K562 (cell line): Measurements from ENCODE around the gene FYTTD1. TPM values are rescaled to one million over a fixed set of nuclear protein-coding genes. Genes with fewer than 3 reads are reported as not detected.

Experiments used
- CAMTA2 ChIP-seq: fragments of 250-450 bp; sonication (Bioruptor Pico); conservative IDR thresholded peaks from 2 replicates; pipeline ENCODE4 v1.5.1; 2022
- CBFB ChIP-seq: sonication (generic); formaldehyde crosslinking; IDR thresholded peaks from 2 replicates; pipeline ENCODE4 v1.4.0; 2020; ENCODE audit warnings: mild to moderate bottlenecking, missing genetic modification reagents
- E4F1 ChIP-seq: fragments of 250-450 bp; sonication (Bioruptor Pico); IDR thresholded peaks from 2 replicates; pipeline ENCODE4 v1.5.0; 2021; ENCODE audit warnings: mild to moderate bottlenecking, borderline replicate concordance
- MEF2A ChIP-seq: IDR thresholded peaks from 2 replicates; pipeline ENCODE4 v1.6.1; 2011; ENCODE audit warnings: low read depth, mild to moderate bottlenecking, low read length, moderate library complexity; ENCODE audit not compliant: control insufficient read depth
- MYNN ChIP-seq, 2 experiments: sonication (generic); formaldehyde crosslinking in 1 of 2; IDR thresholded peaks; 2 replicates each; pipeline versions ENCODE4 v1.5.0 to v1.6.1; 2016 to 2020; ENCODE audit warnings: antibody characterized with exemption in 1 of 2, missing genetic modification reagents in 1 of 2
- NCOA6 ChIP-seq: fragments of 450-650 bp; IDR thresholded peaks from 2 replicates; pipeline ENCODE4 v1.6.1; 2017; ENCODE audit warnings: mild to moderate bottlenecking
- PHF8 ChIP-seq: fragments of 200-600 bp; sonication (generic); IDR thresholded peaks from 2 replicates; pipeline ENCODE4 v1.6.1; 2012; ENCODE audit warnings: mixed run types, mild to moderate bottlenecking, inconsistent platforms, low read length, moderate library complexity, borderline replicate concordance
- PTBP1 ChIP-seq: fragments of 200-400 bp; formaldehyde crosslinking; IDR thresholded peaks from 2 replicates; pipeline ENCODE4 v1.6.1; 2017; ENCODE audit warnings: low read depth, low read length
- SMC3 ChIP-seq: conservative IDR thresholded peaks from 2 replicates; pipeline ENCODE4 v1.6.1; 2011; ENCODE audit warnings: low read depth, low read length, improper control_type of control experiment; ENCODE audit not compliant: insufficient read depth
- SRSF9 ChIP-seq: fragments of 200-400 bp; formaldehyde crosslinking; IDR thresholded peaks from 2 replicates; pipeline ENCODE4 v1.6.1; 2017; ENCODE audit warnings: low read depth, low read length, borderline replicate concordance
- TCF3 ChIP-seq: sonication (generic); formaldehyde crosslinking; IDR thresholded peaks from 2 replicates; pipeline ENCODE4 v1.4.0; 2020; ENCODE audit warnings: mild to moderate bottlenecking, missing genetic modification reagents
- YBX1 ChIP-seq: fragments of 450-650 bp; IDR thresholded peaks from 2 replicates; pipeline ENCODE4 v1.7.1; 2016; ENCODE audit warnings: mild to moderate bottlenecking
- ZKSCAN3 ChIP-seq: fragments of 250-450 bp; sonication (Bioruptor Pico); IDR thresholded peaks from 2 replicates; pipeline ENCODE4 v1.4.0; 2020
- ZNF282 ChIP-seq: sonication (generic); formaldehyde crosslinking; IDR thresholded peaks from 2 replicates; pipeline ENCODE4 v1.8.1; 2023; ENCODE audit warnings: missing genetic modification reagents
- ZNF507 ChIP-seq: conservative IDR thresholded peaks from 2 replicates; pipeline ENCODE4 v1.6.1; 2017; ENCODE audit warnings: missing genetic modification characterization, missing compliant biosample characterization
- ZNF766 ChIP-seq: fragments of 200-800 bp; sonication (Bioruptor generic); conservative IDR thresholded peaks from 2 replicates; pipeline ENCODE4 v1.6.1; 2016; ENCODE audit warnings: missing genetic modification characterization, missing compliant biosample characterization
- polyA plus RNA-seq, 8 experiments: library from polyadenylated mRNA; depleted of rRNA in 4 of 8; stranded (reverse) in 5 of 8; unstranded in 3 of 8; fragments of >200 nt; fragmentation: Nextera tagmentation in 2 of 8; fragmentation: Illumina TruSeq in 1 of 8; extraction: Ambion mirVana in 2 of 8; extraction: Trizol in 1 of 8; gene quantifications; 2 replicates each; pipeline versions ENCODE4 v1.2.1 to v1.2.3, GENCODE V29; 2011 to 2014; ENCODE audit warnings: inconsistent platforms in 1 of 8, missing spikeins in 1 of 8
- total RNA-seq, 7 experiments: library from RNA; depleted of rRNA in 6 of 7; stranded (reverse); fragments of >200 nt in 6 of 7; fragmentation: Illumina TruSeq in 2 of 7; extraction: Trizol in 2 of 7; gene quantifications; 2 replicates each; pipeline versions ENCODE4 v1.2.1 to v1.2.3, GENCODE V29; 2011 to 2021; ENCODE audit warnings: low replicate concordance in 1 of 7
- TF ChIP-seq, protein P1 (sequence below): sonication (generic); formaldehyde crosslinking; IDR thresholded peaks from 2 replicates; pipeline ENCODE4 v1.8.0; 2023; ENCODE audit warnings: mild to moderate bottlenecking, missing genetic modification reagents
- TF ChIP-seq, protein P2 (sequence below): sonication (generic); formaldehyde crosslinking; IDR thresholded peaks from 2 replicates; pipeline ENCODE4 v1.9.0; 2022; ENCODE audit warnings: mild to moderate bottlenecking, missing genetic modification reagents
- TF ChIP-seq, protein P3 (sequence below): fragments of 250-450 bp; sonication (Bioruptor Pico); IDR thresholded peaks from 2 replicates; pipeline ENCODE4 v1.9.0; 2021; ENCODE audit warnings: mild to moderate bottlenecking, inconsistent platforms
- TF ChIP-seq, protein P4 (sequence below): fragments of 450-650 bp; IDR thresholded peaks from 2 replicates; pipeline ENCODE4 v1.6.1; 2016; ENCODE audit warnings: missing biosample characterization, missing genetic modification characterization

Gene FYTTD1
- total and polyA plus RNA-seq, 9 of the 15 experiments (the other 6 are each of a cell fraction or from before 2014, with no cell fraction given) = 35.7 to 106 (median 76.3) TPM

DNA sequence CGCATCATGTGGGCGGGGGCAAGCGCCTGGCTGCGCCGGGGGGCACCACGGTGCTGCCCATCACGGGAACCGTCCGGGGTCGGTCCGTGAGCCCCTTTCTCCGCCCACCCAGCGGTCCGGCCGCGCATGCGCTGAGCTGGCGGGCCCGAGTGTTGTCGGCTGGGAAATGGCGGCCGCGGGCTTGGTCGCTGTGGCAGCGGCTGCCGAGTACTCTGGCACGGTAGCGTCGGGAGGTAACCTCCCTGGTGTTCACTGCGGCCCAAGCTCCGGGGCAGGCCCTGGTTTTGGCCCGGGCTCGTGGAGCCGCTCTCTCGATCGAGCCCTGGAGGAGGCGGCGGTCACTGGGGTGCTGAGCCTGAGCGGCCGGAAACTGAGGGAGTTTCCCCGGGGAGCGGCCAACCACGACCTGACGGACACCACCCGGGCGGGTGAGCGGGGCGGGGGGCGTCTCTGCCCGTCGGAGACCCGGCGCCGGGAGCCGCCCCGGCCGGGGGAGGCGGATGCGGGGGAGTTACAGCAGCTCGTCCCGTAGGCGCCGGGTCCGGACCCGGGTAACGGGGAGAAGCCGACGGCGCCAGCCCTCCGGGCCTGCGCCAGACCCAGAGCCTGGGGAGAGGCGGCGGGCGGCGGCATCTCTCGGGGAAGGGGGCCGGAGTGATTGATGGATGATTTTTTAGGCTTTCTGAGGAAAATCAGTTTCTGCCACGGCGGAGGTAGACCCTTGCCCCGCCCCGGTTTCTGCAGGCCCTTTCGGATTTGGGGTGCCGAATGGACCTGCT lies 41.6 kb downstream of the FYTTD1 start, which contains the start of gene LRCH3 (continued):
- TF ChIP-seq ZNF282 = no peak
- TF ChIP-seq NCOA6 = peak; percentile 46; the same call in 1 of the 2 replicates
- TF ChIP-seq, protein P1, sequence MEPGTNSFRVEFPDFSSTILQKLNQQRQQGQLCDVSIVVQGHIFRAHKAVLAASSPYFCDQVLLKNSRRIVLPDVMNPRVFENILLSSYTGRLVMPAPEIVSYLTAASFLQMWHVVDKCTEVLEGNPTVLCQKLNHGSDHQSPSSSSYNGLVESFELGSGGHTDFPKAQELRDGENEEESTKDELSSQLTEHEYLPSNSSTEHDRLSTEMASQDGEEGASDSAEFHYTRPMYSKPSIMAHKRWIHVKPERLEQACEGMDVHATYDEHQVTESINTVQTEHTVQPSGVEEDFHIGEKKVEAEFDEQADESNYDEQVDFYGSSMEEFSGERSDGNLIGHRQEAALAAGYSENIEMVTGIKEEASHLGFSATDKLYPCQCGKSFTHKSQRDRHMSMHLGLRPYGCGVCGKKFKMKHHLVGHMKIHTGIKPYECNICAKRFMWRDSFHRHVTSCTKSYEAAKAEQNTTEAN (CRISPR knock-in tag) = peak; percentile 78
- TF ChIP-seq SMC3 = no peak
- TF ChIP-seq YBX1 = no peak
- TF ChIP-seq MEF2A = no peak
- TF ChIP-seq MYNN (IDR thresholded peaks at IDR 0.05) = peak; percentile 28; the same call in 1 of the 2 replicates
- no peak for TF ChIP-seq MYNN (CRISPR knock-in tag; IDR thresholded peaks at IDR 0.05)
- no peak for TF ChIP-seq PTBP1
- TF ChIP-seq SRSF9 = no peak
- no peak for TF ChIP-seq TCF3
- TF ChIP-seq CBFB (CRISPR knock-in tag) = no peak
- TF ChIP-seq, protein P2, sequence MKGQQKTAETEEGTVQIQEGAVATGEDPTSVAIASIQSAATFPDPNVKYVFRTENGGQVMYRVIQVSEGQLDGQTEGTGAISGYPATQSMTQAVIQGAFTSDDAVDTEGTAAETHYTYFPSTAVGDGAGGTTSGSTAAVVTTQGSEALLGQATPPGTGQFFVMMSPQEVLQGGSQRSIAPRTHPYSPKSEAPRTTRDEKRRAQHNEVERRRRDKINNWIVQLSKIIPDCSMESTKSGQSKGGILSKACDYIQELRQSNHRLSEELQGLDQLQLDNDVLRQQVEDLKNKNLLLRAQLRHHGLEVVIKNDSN (CRISPR knock-in tag) = no peak; the same call in 1 of the 2 replicates
- no peak for TF ChIP-seq ZKSCAN3 (CRISPR knock-in tag)
- TF ChIP-seq PHF8 = peak; percentile 98
- TF ChIP-seq, protein P3, sequence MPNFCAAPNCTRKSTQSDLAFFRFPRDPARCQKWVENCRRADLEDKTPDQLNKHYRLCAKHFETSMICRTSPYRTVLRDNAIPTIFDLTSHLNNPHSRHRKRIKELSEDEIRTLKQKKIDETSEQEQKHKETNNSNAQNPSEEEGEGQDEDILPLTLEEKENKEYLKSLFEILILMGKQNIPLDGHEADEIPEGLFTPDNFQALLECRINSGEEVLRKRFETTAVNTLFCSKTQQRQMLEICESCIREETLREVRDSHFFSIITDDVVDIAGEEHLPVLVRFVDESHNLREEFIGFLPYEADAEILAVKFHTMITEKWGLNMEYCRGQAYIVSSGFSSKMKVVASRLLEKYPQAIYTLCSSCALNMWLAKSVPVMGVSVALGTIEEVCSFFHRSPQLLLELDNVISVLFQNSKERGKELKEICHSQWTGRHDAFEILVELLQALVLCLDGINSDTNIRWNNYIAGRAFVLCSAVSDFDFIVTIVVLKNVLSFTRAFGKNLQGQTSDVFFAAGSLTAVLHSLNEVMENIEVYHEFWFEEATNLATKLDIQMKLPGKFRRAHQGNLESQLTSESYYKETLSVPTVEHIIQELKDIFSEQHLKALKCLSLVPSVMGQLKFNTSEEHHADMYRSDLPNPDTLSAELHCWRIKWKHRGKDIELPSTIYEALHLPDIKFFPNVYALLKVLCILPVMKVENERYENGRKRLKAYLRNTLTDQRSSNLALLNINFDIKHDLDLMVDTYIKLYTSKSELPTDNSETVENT (CRISPR knock-in tag) = peak; percentile 92; the same call in 1 of the 2 replicates
- TF ChIP-seq E4F1 (CRISPR knock-in tag) = no peak
- TF ChIP-seq, protein P4, sequence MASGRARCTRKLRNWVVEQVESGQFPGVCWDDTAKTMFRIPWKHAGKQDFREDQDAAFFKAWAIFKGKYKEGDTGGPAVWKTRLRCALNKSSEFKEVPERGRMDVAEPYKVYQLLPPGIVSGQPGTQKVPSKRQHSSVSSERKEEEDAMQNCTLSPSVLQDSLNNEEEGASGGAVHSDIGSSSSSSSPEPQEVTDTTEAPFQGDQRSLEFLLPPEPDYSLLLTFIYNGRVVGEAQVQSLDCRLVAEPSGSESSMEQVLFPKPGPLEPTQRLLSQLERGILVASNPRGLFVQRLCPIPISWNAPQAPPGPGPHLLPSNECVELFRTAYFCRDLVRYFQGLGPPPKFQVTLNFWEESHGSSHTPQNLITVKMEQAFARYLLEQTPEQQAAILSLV (tag) = no peak
- no peak for TF ChIP-seq ZNF766 (CRISPR knock-in tag)
- 0 out of 2 replicates have a peak, but pooled peaks have one; percentile 34 for TF ChIP-seq CAMTA2 (CRISPR knock-in tag)
- no peak for TF ChIP-seq ZNF507 (tag)
